Retinal pigment epithelial cell (primary cell): ENCODE data around the gene EHD3.
"Not testable (repeated sequence)": the region's sequence is repeated elsewhere in the genome, so short reads cannot be mapped to it uniquely, and the experiment has no call there.

Experiments used
- DNase-seq: peaks from one replicate; pipeline ENCODE4 v3.0.0-alpha.2; 2010; ENCODE audit warnings: low read depth
- H3K4me3 ChIP-seq: 2 replicates; pipeline ENCODE4 v1.5.1; 2011; ENCODE audit warnings: mild to moderate bottlenecking, low read length, control low read depth, moderate library complexity
- TF ChIP-seq, protein P1 (sequence below): conservative IDR thresholded peaks from 2 replicates; pipeline ENCODE4 v1.5.1; 2011; ENCODE audit warnings: low read depth, low read length, control low read depth, inconsistent platforms

EHD3 gene

DNA sequence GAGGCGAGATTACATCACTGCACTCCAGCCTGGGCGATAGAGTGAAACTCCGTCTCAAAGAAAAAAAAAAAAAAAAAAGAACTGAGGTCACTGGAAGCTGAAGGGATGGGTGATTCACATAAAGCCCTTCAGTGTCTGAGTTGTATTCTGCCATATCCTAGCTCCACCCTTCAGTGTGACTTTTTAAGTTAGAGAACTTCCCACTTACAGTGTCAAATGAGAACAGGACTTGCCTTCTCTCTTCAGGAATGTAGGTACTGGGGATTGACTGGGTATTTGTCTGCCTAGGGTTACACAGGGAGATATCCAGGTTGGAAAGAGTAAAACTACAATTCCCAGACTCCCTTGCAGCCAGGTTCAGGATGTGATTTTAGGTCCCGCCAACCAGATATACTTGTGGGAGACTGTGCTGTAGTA is 37.9 kb downstream of the EHD3 start:
- H3K4me3 ChIP-seq, result no peak overlapping the region
- no peak for DNase-seq
- TF ChIP-seq, protein P1, sequence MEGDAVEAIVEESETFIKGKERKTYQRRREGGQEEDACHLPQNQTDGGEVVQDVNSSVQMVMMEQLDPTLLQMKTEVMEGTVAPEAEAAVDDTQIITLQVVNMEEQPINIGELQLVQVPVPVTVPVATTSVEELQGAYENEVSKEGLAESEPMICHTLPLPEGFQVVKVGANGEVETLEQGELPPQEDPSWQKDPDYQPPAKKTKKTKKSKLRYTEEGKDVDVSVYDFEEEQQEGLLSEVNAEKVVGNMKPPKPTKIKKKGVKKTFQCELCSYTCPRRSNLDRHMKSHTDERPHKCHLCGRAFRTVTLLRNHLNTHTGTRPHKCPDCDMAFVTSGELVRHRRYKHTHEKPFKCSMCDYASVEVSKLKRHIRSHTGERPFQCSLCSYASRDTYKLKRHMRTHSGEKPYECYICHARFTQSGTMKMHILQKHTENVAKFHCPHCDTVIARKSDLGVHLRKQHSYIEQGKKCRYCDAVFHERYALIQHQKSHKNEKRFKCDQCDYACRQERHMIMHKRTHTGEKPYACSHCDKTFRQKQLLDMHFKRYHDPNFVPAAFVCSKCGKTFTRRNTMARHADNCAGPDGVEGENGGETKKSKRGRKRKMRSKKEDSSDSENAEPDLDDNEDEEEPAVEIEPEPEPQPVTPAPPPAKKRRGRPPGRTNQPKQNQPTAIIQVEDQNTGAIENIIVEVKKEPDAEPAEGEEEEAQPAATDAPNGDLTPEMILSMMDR, result no peak

DNA sequence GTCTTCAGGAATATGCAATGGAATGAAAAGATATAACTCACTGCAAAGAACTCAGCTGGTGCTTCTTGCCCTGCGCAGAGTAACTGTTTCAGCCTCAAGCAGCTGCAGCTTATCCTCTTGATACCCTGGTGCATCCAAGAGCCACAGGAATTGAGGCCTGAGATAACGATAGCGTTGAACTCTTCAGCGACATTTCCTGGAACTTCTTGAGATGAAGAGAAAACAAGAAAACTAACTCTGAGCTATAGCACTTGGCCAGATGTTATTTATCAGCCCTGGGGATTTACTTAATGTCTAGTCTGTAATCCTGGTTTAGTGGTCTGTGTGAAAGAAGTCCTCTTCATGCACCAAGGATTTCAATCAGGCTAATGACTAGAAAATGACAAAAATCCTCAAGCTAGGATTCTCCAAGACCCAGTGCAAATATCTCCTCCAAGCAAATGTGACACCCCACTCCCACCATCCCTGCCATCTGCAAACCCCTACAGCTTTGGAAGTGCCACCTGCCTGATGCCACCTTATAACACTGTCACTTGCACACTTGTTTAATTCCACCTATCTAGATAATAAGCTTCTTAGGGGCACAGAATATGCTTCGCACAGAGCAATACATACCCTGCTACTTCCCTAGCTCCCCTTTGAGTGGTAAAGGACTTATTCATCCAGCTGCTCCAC is 40.6 kb downstream of the EHD3 start:
- no peak for DNase-seq
- TF ChIP-seq, protein P1, result no peak
- no peak overlapping the region for H3K4me3 ChIP-seq

DNA sequence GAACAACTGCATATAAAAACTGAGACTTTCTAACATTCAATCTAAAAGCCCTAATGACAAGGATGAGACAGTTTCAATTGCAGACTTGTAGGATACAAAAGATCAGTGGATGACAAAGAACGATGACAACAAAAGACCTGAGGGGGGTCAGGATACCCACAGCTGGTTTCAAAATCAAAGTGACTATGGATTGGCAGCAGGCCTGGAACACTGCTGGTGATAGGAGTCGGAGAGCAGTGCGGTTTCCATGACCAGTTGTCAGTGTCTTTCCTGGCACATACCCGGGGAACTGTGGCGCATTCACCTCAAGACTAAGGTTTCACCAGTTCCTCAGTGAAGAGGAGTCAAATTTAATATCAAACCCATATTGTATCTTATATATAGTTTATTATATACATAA is 42.0 kb downstream of the EHD3 start:
- TF ChIP-seq, protein P1, result no peak
- no peak overlapping the region for H3K4me3 ChIP-seq
- no peak for DNase-seq

DNA sequence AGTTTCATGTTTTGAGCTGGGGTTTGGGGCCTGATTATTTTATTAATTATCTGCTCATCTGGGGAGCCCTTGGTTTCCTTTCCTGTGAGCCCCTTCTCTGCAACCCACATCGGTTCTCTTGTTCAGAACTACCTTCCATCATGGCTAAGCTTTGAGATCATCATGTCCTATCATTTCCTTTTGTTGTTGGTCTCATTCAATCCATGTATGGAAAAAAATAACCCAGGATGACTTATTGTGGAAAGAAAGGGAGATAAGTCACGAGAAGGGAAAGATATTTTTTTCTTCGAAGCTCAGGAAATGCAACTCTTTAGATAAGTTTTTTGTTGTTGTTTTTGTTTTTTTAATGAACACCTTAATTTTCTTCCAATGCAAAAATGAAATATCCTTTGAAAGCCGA is 43.7 kb downstream of the EHD3 start:
- H3K4me3 ChIP-seq, result no peak overlapping the region
- TF ChIP-seq, protein P1, result no peak
- DNase-seq, result no peak

DNA sequence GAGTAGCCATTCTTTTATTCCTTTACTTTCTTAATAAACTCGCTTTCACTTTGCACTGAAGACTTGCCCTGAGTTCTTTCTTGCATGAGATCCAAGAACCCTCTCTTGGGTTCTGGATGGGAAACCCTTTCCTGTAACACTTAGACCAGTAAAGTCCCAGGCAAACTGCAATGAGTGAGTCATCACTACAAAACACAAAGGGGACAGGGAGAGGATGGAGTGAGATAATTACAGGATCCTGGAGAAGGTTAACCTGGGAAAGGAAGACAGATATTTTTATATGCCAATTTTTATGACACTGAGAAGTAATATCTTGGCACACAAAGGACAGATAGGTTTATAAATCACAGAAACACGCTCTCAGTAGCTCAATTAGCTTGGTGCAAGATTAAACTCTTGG is 48.7 kb downstream of the EHD3 start:
- no peak overlapping the region for H3K4me3 ChIP-seq
- TF ChIP-seq, protein P1, result no peak
- DNase-seq, result no peak

DNA sequence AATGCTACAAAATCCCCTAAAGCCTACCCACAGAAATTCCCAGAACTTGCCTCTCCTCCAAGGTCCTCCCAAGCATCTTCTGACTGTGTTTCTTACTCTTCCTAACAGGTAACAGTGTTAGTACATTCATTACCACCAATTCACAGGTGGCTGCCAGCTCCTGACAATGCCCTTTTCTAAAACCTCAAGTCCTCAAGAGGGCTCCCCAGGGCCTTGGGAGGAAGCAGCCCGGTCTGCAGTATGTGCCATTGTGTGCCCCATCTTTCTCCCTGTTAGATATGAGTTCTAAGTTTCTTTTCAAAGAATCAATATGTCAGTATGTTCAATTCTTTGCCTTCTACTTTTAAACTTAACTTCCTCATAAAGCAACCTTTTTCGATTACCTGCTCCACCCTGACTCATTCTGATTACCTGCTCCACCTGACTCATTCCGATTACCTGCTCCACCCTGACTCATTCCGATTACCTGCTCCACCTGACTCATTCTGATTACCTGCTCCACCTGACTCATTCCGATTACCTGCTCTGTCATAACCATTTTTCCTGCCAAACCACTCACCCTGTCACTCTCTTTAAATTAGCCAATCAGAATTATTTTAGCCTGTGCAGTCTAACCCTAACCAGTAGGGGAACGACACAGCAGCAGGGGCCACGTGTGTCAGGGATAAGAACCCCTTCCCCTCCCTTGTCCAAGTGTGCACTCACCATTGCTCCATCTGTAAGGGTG is 49.4 kb downstream of the EHD3 start:
- not testable (repeated sequence) for H3K4me3 ChIP-seq, DNase-seq

DNA sequence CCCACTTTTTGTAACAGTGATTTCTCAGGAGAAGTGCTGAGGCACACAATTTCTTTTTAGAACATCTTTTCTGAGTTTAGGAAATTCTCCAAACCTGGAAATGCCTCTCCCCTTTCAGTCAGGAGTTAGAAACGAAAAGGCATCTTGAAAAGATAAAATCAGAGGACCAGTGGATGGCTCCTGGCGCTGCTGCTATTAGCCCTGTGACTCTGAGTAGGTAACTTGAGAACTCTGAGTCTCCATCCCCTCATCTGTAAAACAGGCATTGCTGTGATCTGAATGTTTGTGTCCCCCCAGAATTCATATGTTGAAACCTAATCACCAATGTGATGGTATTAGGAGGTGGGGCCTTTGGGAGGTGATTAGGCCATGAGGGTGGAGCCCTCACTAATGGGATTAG is 50.2 kb downstream of the EHD3 start:
- no peak for DNase-seq
- no peak overlapping the region for H3K4me3 ChIP-seq
- TF ChIP-seq, protein P1, result no peak
